Astrocyte (in vitro differentiated cells and primary cell): ENCODE data around the gene EVX1. TPM values are rescaled to one million over a fixed set of nuclear protein-coding genes. Genes with fewer than 3 reads are reported as not detected.

ENCODE experiments used
- DNase-seq: peaks from one replicate; pipeline ENCODE4 v3.0.0-alpha.2; 2010; ENCODE audit warnings: low read depth
- FAIRE-seq: peaks from 2 replicates; lab custom pipeline; 2011; peaks lifted over from hg19 to GRCh38; lab: Jason Lieb, UNC
- H2AFZ ChIP-seq: 2 replicates; pipeline ENCODE4 v1.6.0; 2012; ENCODE audit warnings: low read depth, low read length, inconsistent platforms
- H3K27ac ChIP-seq: 2 replicates; pipeline ENCODE4 v1.5.1; 2011; ENCODE audit warnings: low read depth, low read length, inconsistent platforms
- H3K27me3 ChIP-seq: 2 replicates; pipeline ENCODE4 v1.6.0; 2011; ENCODE audit warnings: low read length, inconsistent platforms; ENCODE audit not compliant: insufficient read depth
- H3K36me3 ChIP-seq: 2 replicates; pipeline ENCODE4 v1.5.1; 2011; ENCODE audit warnings: low read length, inconsistent platforms; ENCODE audit not compliant: insufficient read depth
- H3K4me1 ChIP-seq: 2 replicates; pipeline ENCODE4 v1.5.1; 2011; ENCODE audit warnings: low read length, inconsistent platforms; ENCODE audit not compliant: insufficient read depth
- H3K4me2 ChIP-seq: 2 replicates; pipeline ENCODE4 v1.6.0; 2012; ENCODE audit warnings: low read length, inconsistent platforms
- H3K4me3 ChIP-seq: 2 replicates; pipeline ENCODE4 v1.5.1; 2011; ENCODE audit warnings: low read depth, mild to moderate bottlenecking, low read length, inconsistent platforms; ENCODE audit not compliant: insufficient read depth
- H3K79me2 ChIP-seq: 2 replicates; pipeline ENCODE4 v1.6.0; 2012; ENCODE audit warnings: mild to moderate bottlenecking, low read length, inconsistent platforms; ENCODE audit not compliant: insufficient read depth
- H3K9ac ChIP-seq: 2 replicates; pipeline ENCODE4 v1.6.0; 2012; ENCODE audit warnings: mild to moderate bottlenecking, low read length, inconsistent platforms
- H3K9me3 ChIP-seq: 2 replicates; pipeline ENCODE4 v1.5.1; 2012; ENCODE audit warnings: low read depth, mild to moderate bottlenecking, low read length, inconsistent platforms; ENCODE audit not compliant: insufficient read depth
- H4K20me1 ChIP-seq: 2 replicates; pipeline ENCODE4 v1.6.0; 2012; ENCODE audit warnings: low read length, inconsistent platforms; ENCODE audit not compliant: insufficient read depth
- H3K27ac Mint-ChIP-seq: one replicate; pipeline ENCODE4 v1.8.0; 2021; ENCODE audit warnings: mild to moderate bottlenecking, mixed read lengths; ENCODE audit not compliant: unreplicated experiment
- H3K27me3 Mint-ChIP-seq: one replicate; pipeline ENCODE4 v1.8.0; 2021; ENCODE audit warnings: low read depth, mixed read lengths; ENCODE audit not compliant: unreplicated experiment
- H3K36me3 Mint-ChIP-seq: one replicate; pipeline ENCODE4 v1.8.0; 2021; ENCODE audit warnings: low read depth, mixed read lengths; ENCODE audit not compliant: unreplicated experiment
- H3K4me1 Mint-ChIP-seq: one replicate; pipeline ENCODE4 v1.8.0; 2021; ENCODE audit warnings: low read depth, mixed read lengths; ENCODE audit not compliant: unreplicated experiment
- H3K4me3 Mint-ChIP-seq: one replicate; pipeline ENCODE4 v1.8.0; 2021; ENCODE audit warnings: mild to moderate bottlenecking, moderate library complexity, mixed read lengths; ENCODE audit not compliant: unreplicated experiment
- H3K9me3 Mint-ChIP-seq: one replicate; pipeline ENCODE4 v1.8.0; 2021; ENCODE audit warnings: mild to moderate bottlenecking, mixed read lengths; ENCODE audit not compliant: unreplicated experiment
- EZH2 ChIP-seq: IDR thresholded peaks from 2 replicates; pipeline ENCODE4 v1.6.1; 2012; ENCODE audit warnings: mild to moderate bottlenecking, low read length, inconsistent platforms; ENCODE audit not compliant: insufficient read depth
- total RNA-seq: library from RNA; stranded (reverse); gene quantifications from 2 replicates; pipeline ENCODE4 v1.2.1, GENCODE V29; 2021
- TF ChIP-seq, protein P1 (sequence below): IDR thresholded peaks from 2 replicates; pipeline ENCODE4 v1.5.1; 2011; ENCODE audit warnings: low read depth, mild to moderate bottlenecking, inconsistent platforms, low read length, moderate library complexity; ENCODE audit not compliant: insufficient read depth

EVX1 gene
- total RNA-seq, 1 donor from 2014 or later = not detected

DNA sequence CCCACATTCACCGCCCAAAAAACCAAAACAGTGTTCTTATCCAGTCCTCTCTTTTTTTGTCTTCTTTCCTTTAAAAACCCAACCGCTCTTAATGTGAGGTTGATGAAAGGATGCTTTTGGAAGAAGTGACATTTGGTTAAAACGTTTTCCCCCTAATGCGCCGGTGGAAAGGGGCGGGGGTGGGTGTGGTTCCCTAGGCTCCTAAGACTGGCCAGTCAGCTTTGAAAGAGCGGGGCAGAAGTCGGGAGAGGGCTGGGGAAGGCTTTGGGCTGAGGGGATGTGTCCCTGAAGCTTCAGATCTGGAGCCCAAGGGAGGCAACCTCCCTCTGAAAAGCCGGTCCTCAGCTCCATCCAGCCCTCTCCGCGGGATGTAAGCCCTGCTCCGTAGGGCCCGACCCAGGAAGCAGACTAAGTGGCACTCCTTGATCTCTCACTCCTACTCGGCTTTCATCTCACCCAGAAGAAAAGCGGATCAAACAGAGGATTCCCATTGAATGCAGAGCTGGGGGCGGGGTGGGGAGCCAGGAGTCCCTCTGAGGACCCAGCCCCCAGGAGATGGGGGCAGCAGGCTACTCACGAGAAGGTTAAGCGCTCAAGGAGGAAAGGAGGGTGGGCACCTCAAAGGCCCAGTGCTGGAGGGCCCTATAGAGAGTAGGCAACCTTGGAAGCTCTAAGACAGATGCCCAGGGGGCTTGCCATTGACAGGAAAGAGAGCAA, 2.4 kb upstream of the EVX1 start:
- Mint-ChIP-seq H3K27ac (no peak overlapping the region), H3K27me3 (peaks cover 81% of the 10 kb centered on the region), H3K36me3 (peaks cover 5% of the 10 kb centered on the region), H3K4me3 (no peak overlapping the region), H3K4me1 (peaks cover 13% of the 10 kb centered on the region), H3K9me3 (peaks cover 13% of the 10 kb centered on the region)
- no peak overlapping the region for H3K4me3 ChIP-seq
- peaks cover 7% of the 10 kb centered on the region for H3K4me1 ChIP-seq
- no peak overlapping the region for H3K9ac ChIP-seq
- DNase-seq (no peak), FAIRE-seq (no peak)
- peaks cover 3% of the 10 kb centered on the region for H4K20me1 ChIP-seq
- H3K27ac ChIP-seq = no peak overlapping the region
- H2AFZ ChIP-seq = no peak overlapping the region
- TF ChIP-seq EZH2 = peak; percentile 54
- TF ChIP-seq, protein P1, sequence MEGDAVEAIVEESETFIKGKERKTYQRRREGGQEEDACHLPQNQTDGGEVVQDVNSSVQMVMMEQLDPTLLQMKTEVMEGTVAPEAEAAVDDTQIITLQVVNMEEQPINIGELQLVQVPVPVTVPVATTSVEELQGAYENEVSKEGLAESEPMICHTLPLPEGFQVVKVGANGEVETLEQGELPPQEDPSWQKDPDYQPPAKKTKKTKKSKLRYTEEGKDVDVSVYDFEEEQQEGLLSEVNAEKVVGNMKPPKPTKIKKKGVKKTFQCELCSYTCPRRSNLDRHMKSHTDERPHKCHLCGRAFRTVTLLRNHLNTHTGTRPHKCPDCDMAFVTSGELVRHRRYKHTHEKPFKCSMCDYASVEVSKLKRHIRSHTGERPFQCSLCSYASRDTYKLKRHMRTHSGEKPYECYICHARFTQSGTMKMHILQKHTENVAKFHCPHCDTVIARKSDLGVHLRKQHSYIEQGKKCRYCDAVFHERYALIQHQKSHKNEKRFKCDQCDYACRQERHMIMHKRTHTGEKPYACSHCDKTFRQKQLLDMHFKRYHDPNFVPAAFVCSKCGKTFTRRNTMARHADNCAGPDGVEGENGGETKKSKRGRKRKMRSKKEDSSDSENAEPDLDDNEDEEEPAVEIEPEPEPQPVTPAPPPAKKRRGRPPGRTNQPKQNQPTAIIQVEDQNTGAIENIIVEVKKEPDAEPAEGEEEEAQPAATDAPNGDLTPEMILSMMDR = no peak
- H3K9me3 ChIP-seq = peaks cover 6% of the 10 kb centered on the region
- no peaks in the 10 kb centered on the region for H3K36me3 ChIP-seq
- H3K27me3 ChIP-seq = peaks cover 95% of the 10 kb centered on the region
- H3K4me2 ChIP-seq = peak overlapping the region; percentile 46
- no peaks in the 10 kb centered on the region for H3K79me2 ChIP-seq

DNA sequence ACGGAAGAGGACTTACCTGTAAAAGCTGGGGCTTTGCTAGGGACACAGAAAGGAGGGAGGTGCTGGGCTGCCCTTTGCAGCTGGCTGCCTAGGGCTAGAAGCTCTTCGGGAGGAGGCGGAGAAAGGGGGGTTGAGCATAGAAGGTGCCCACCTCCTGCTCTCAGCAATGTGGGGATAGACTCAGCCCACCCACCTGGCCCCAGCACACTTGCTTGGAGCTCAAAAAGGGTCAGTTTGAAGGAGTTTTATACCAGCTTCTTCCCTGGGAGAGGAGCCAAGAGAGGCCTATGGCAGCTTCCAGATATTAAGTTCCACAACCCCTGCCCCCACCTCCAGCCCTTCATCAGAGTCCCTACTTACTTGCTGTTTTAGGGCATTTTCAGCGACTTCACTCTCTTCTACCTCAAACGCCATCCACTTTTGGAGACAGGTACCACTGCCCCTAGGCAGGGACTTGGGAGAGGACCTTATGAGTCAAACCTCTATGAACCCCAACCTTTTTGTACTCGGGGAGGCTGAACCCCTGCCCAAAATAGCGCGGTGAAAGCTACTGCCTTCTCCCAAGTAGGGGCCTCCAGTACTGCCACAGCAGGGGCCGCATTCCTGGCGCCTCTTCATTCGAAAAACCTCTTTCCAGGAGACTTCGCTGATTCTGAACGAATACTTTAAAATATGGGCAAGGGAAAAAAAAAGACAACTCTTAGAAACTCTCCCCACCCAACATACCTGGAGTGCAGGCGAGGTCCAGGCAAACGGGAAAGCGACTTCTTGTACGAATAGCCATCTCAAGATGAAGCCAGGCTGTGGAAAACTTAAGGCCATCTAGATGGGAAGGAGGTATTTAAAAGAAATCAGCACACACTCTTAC, 1.2 kb upstream of the EVX1 start:
- H3K9ac ChIP-seq = no peak overlapping the region
- Mint-ChIP-seq H3K4me3 (no peak overlapping the region), H3K27me3 (peaks cover 79% of the 10 kb centered on the region), H3K27ac (no peak overlapping the region), H3K36me3 (peaks cover 5% of the 10 kb centered on the region), H3K4me1 (peaks cover 13% of the 10 kb centered on the region), H3K9me3 (peaks cover 12% of the 10 kb centered on the region)
- no peak for TF ChIP-seq EZH2
- TF ChIP-seq, protein P1 = no peak
- H3K4me2 ChIP-seq = no peak overlapping the region
- H3K79me2 ChIP-seq = no peaks in the 10 kb centered on the region
- peaks cover 92% of the 10 kb centered on the region for H3K27me3 ChIP-seq
- H3K9me3 ChIP-seq = peaks cover 6% of the 10 kb centered on the region
- H3K4me1 ChIP-seq = no peaks in the 10 kb centered on the region
- H4K20me1 ChIP-seq = peaks cover 3% of the 10 kb centered on the region
- FAIRE-seq (no peak), DNase-seq (no peak)
- H2AFZ ChIP-seq = no peak overlapping the region
- H3K4me3 ChIP-seq = no peak overlapping the region
- H3K27ac ChIP-seq = no peak overlapping the region
- H3K36me3 ChIP-seq = no peaks in the 10 kb centered on the region
